H1 (cell line): Measurements from ENCODE around the gene ITGA11. TPM values are rescaled to one million over a fixed set of nuclear protein-coding genes. Genes with fewer than 3 reads are reported as not detected.

Experiments
- CTCF ChIA-PET: fragments of 300-600 bp; sonication (Branson Sonifier 250); formaldehyde crosslinking; loops from one replicate; lab custom pipeline; 2021; ENCODE audit not compliant: partially characterized antibody; lab: Charles Lee
- POLR2A ChIA-PET: fragments of 300-600 bp; sonication (Branson Sonifier 250); formaldehyde crosslinking; loops from one replicate; lab custom pipeline; 2021; ENCODE audit warnings: inconsistent platforms; ENCODE audit not compliant: partially characterized antibody; lab: Charles Lee
- DNase-seq, 2 experiments: peaks; one replicate each; pipeline versions ENCODE4 v3.0.0 to v3.0.0-alpha.2; 2010 to 2022; ENCODE audit warnings: low spot score in 2 of 2, low read depth in 1 of 2, mixed read lengths in 1 of 2
- FAIRE-seq: peaks from 2 replicates; lab custom pipeline; 2011; peaks lifted over from hg19 to GRCh38; lab: Jason Lieb, UNC
- H2AFZ ChIP-seq: 2 replicates; pipeline ENCODE4 v1.8.1; 2012; ENCODE audit warnings: low read length, inconsistent platforms
- H2AK5ac ChIP-seq: 2 replicates; pipeline ENCODE4 v1.6.1; 2013; ENCODE audit warnings: low read depth, low read length
- H2BK120ac ChIP-seq: replicated peaks from 2 replicates; pipeline ENCODE3; 2013; ENCODE audit warnings: low read depth, low read length, inconsistent platforms
- H2BK12ac ChIP-seq: 2 replicates; pipeline ENCODE4 v1.6.1; 2013; ENCODE audit warnings: low read depth, low read length
- H2BK15ac ChIP-seq: 2 replicates; pipeline ENCODE4 v1.6.1; 2013; ENCODE audit warnings: low read length
- H2BK20ac ChIP-seq: 2 replicates; pipeline ENCODE4 v1.6.1; 2013; ENCODE audit warnings: low read length
- H2BK5ac ChIP-seq: 2 replicates; pipeline ENCODE4 v1.6.1; 2013; ENCODE audit warnings: low read depth, low read length
- H3K14ac ChIP-seq: 2 replicates; pipeline ENCODE4 v1.6.1; 2013; ENCODE audit warnings: inconsistent platforms; ENCODE audit not compliant: insufficient read length
- H3K18ac ChIP-seq: 2 replicates; pipeline ENCODE4 v1.6.1; 2013; ENCODE audit warnings: low read length; ENCODE audit errors: extremely low read depth
- H3K23ac ChIP-seq: 2 replicates; pipeline ENCODE4 v1.6.1; 2013; ENCODE audit warnings: inconsistent platforms; ENCODE audit not compliant: insufficient read length
- H3K23me2 ChIP-seq: 2 replicates; pipeline ENCODE4 v1.6.1; 2013; ENCODE audit warnings: low read depth, low read length
- H3K27ac ChIP-seq: 2 replicates; pipeline ENCODE4 v1.6.1; 2011; ENCODE audit warnings: low read depth, low read length, inconsistent platforms
- H3K27me3 ChIP-seq, 4 experiments: replicated peaks in 1 of 4; 1 replicate in 1 of 4; 2 replicates in 3 of 4; pipeline versions ENCODE4 v1.6.1 to v1.8.1; 2011 to 2013; ENCODE audit warnings: low read length in 3 of 4, mild to moderate bottlenecking in 3 of 4, inconsistent platforms in 2 of 4, mixed read lengths in 2 of 4, moderate library complexity in 1 of 4; ENCODE audit not compliant: control insufficient read depth in 3 of 4, insufficient read depth in 3 of 4; ENCODE audit errors: extremely low read depth in 1 of 4
- H3K36me3 ChIP-seq, 4 experiments: 2 replicates each; pipeline versions ENCODE4 v1.6.1 to v1.8.1; 2011 to 2013; ENCODE audit warnings: mild to moderate bottlenecking in 4 of 4, low read length in 3 of 4, moderate library complexity in 2 of 4, control low read depth in 1 of 4, inconsistent platforms in 1 of 4; ENCODE audit not compliant: insufficient read depth in 4 of 4, control insufficient read depth in 2 of 4
- H3K4ac ChIP-seq: replicated peaks from 2 replicates; pipeline ENCODE3; 2013; ENCODE audit warnings: low read length, low read depth, mixed read lengths, inconsistent platforms; ENCODE audit not compliant: insufficient read length
- H3K4me1 ChIP-seq, 4 experiments: replicated peaks in 1 of 4; 1 replicate in 1 of 4; 2 replicates in 3 of 4; pipeline versions ENCODE4 v1.6.1 to v1.8.1; 2011 to 2013; ENCODE audit warnings: low read length in 3 of 4, inconsistent platforms in 2 of 4, mixed read lengths in 1 of 4; ENCODE audit not compliant: insufficient read depth in 4 of 4, control insufficient read depth in 3 of 4
- H3K4me2 ChIP-seq, 2 experiments: 2 replicates each; pipeline versions ENCODE4 v1.6.1 to v1.8.1; 2011 to 2013; ENCODE audit warnings: low read depth in 2 of 2, low read length in 2 of 2, control low read depth in 1 of 2, inconsistent platforms in 1 of 2, mild to moderate bottlenecking in 1 of 2; ENCODE audit not compliant: insufficient read depth in 1 of 2
- H3K4me3 ChIP-seq, 4 experiments: fragments of 200-600, 300-600 bp in 1 of 4; sonication (generic), shearing (Covaris generic), sonication (Bioruptor Twin) in 1 of 4; 2 replicates each; pipeline versions ENCODE4 v1.5.1 to v1.8.1; 2011 to 2016; ENCODE audit warnings: low read length in 4 of 4, low read depth in 3 of 4, control low read depth in 2 of 4, inconsistent platforms in 2 of 4, mild to moderate bottlenecking in 2 of 4, mixed read lengths in 1 of 4, moderate library complexity in 1 of 4; ENCODE audit not compliant: insufficient read depth in 2 of 4; ENCODE audit errors: extremely low read depth in 1 of 4
- H3K56ac ChIP-seq: replicated peaks from 2 replicates; pipeline ENCODE3; 2013; ENCODE audit warnings: low read depth, mild to moderate bottlenecking, mixed read lengths, low read length, inconsistent platforms; ENCODE audit not compliant: insufficient read length
- H3K79me1 ChIP-seq: 2 replicates; pipeline ENCODE4 v1.6.1; 2013; ENCODE audit warnings: low read depth, low read length, control low read depth
- H3K79me2 ChIP-seq, 2 experiments: 2 replicates each; pipeline versions ENCODE4 v1.6.1 to v1.8.1; 2012 to 2013; ENCODE audit warnings: low read length in 2 of 2, mild to moderate bottlenecking in 2 of 2, inconsistent platforms in 1 of 2; ENCODE audit not compliant: insufficient read depth in 2 of 2, control insufficient read depth in 1 of 2
- H3K9ac ChIP-seq, 4 experiments: replicated peaks in 1 of 4; 1 replicate in 1 of 4; 2 replicates in 3 of 4; pipeline versions ENCODE4 v1.6.1 to v1.8.1; 2011 to 2013; ENCODE audit warnings: low read depth in 3 of 4, low read length in 3 of 4, control low read depth in 2 of 4, mild to moderate bottlenecking in 2 of 4, moderate library complexity in 2 of 4, inconsistent platforms in 1 of 4; ENCODE audit errors: extremely low read depth in 1 of 4
- H3K9me3 ChIP-seq, 2 experiments: 2 replicates each; pipeline versions ENCODE4 v1.6.1 to v1.8.1; 2012 to 2013; ENCODE audit warnings: mild to moderate bottlenecking in 2 of 2, moderate library complexity in 2 of 2, control low read depth in 1 of 2, inconsistent platforms in 1 of 2, low read depth in 1 of 2, low read length in 1 of 2, mixed read lengths in 1 of 2; ENCODE audit not compliant: insufficient read depth in 2 of 2
- H4K20me1 ChIP-seq, 2 experiments: replicated peaks in 1 of 2; 2 replicates each; pipeline versions ENCODE3 to v1.8.1; 2011 to 2013; ENCODE audit warnings: inconsistent platforms in 2 of 2, low read length in 2 of 2, mild to moderate bottlenecking in 1 of 2; ENCODE audit not compliant: insufficient read depth in 2 of 2, control insufficient read depth in 1 of 2
- H4K5ac ChIP-seq: 2 replicates; pipeline ENCODE4 v1.6.1; 2013; ENCODE audit warnings: low read length, low read depth, mixed read lengths, inconsistent platforms; ENCODE audit not compliant: insufficient read length
- H4K8ac ChIP-seq: 2 replicates; pipeline ENCODE4 v1.8.0; 2013; ENCODE audit warnings: mild to moderate bottlenecking, moderate library complexity, low read length, inconsistent platforms; ENCODE audit not compliant: insufficient read depth; ENCODE audit errors: extremely low read depth
- H4K91ac ChIP-seq: replicated peaks from 2 replicates; pipeline ENCODE3; 2013; ENCODE audit warnings: low read length, mixed read lengths, inconsistent platforms; ENCODE audit not compliant: insufficient read length
- ATF2 ChIP-seq: IDR thresholded peaks from 2 replicates; pipeline ENCODE4 v1.6.1; 2012; ENCODE audit warnings: low read length, inconsistent platforms
- BACH1 ChIP-seq: IDR thresholded peaks from 2 replicates; pipeline ENCODE4 v1.6.1; 2012; ENCODE audit warnings: low read length, improper control_type of control experiment
- CBX5 ChIP-seq: fragments of 300-800, 300-1000 bp; sonication (generic); IDR thresholded peaks from 2 replicates; pipeline ENCODE4 v1.7.1; 2016; ENCODE audit warnings: antibody characterized with exemption, low read length, low read depth
- CREB1 ChIP-seq: IDR thresholded peaks from 2 replicates; pipeline ENCODE4 v1.6.1; 2012; ENCODE audit warnings: inconsistent platforms
- EZH2 ChIP-seq: fragments of 200-600 bp; sonication (generic); IDR thresholded peaks from 2 replicates; pipeline ENCODE4 v1.7.1; 2012; ENCODE audit warnings: low read depth, mild to moderate bottlenecking, moderate library complexity, low read length, inconsistent platforms; ENCODE audit not compliant: severe bottlenecking
- MAFK ChIP-seq: IDR thresholded peaks from 2 replicates; pipeline ENCODE4 v1.6.1; 2012; ENCODE audit warnings: low read depth, mild to moderate bottlenecking, improper control_type of control experiment, low read length
- PHF8 ChIP-seq: fragments of 200-600 bp; sonication (generic); conservative IDR thresholded peaks from 2 replicates; pipeline ENCODE4 v1.7.1; 2012; ENCODE audit warnings: low read depth, mild to moderate bottlenecking, inconsistent platforms, low read length, moderate library complexity
- POLR2A ChIP-seq, 2 experiments: IDR thresholded peaks; 1 replicate in 1 of 2; 2 replicates in 1 of 2; pipeline ENCODE4 v1.6.1; 2011; ENCODE audit warnings: low read depth in 2 of 2, low read length in 2 of 2, mild to moderate bottlenecking in 2 of 2; ENCODE audit errors: control extremely low read depth in 1 of 2
- RBBP5 ChIP-seq: IDR thresholded peaks from 2 replicates; pipeline ENCODE4 v1.7.1; 2012; ENCODE audit warnings: low read depth, mild to moderate bottlenecking, inconsistent platforms, low read length, moderate library complexity, borderline replicate concordance
- RNF2 ChIP-seq: fragments of 200-900, 300-1000 bp; sonication (generic); IDR thresholded peaks from 2 replicates; pipeline ENCODE4 v1.7.1; 2016; ENCODE audit warnings: borderline replicate concordance, low read depth, mild to moderate bottlenecking, antibody characterized with exemption, low read length; ENCODE audit not compliant: poor library complexity, severe bottlenecking; ENCODE audit errors: missing control alignments
- SIX5 ChIP-seq: IDR thresholded peaks from 2 replicates; pipeline ENCODE4 v1.6.1; 2011; ENCODE audit warnings: mild to moderate bottlenecking, low read depth, low read length
- TBP ChIP-seq: IDR thresholded peaks from 2 replicates; pipeline ENCODE4 v1.6.1; 2011; ENCODE audit warnings: low read depth, low read length, improper control_type of control experiment
- WGBS, 2 experiments: shearing (Covaris generic) in 1 of 2; methylation state at CpG; one replicate each; pipeline versions ENCODE4 v1.1.6 to v1.1.7; 2013 to 2015; ENCODE audit warnings: low lambda C conversion rate in 2 of 2, mixed read lengths in 2 of 2, inconsistent platforms in 1 of 2, low coverage in 1 of 2, missing lambda C conversion rate in 1 of 2; ENCODE audit not compliant: insufficient replicate concordance in 2 of 2, insufficient coverage in 1 of 2, insufficient read length in 1 of 2; ENCODE audit errors: extremely low coverage in 1 of 2, missing lambda C conversion rate in 1 of 2; 5-methylcytosine and 5-hydroxymethylcytosine counted together
- polyA plus RNA-seq, 7 experiments: library from polyadenylated mRNA; depleted of rRNA in 3 of 7; stranded (reverse) in 5 of 7; unstranded in 2 of 7; fragments of >200 nt in 5 of 7; fragments of 200-250 nt in 2 of 7; gene quantifications; 1 replicate in 5 of 7; 2 replicates in 1 of 7; 4 replicates in 1 of 7; pipeline versions ENCODE4 v1.2.1 to v1.2.3, GENCODE V29; 2011 to 2013; ENCODE audit warnings: missing spikeins in 2 of 7, mixed read lengths in 2 of 7
- total RNA-seq: library from RNA; stranded (reverse); fragmentation: NEBNext Ultra II Directional; extraction: Animal tissue kit (Norgen Biotek cat#: 25700); gene quantifications from 2 replicates; pipeline ENCODE4 v1.2.1, GENCODE V29; 2021

The ITGA11 gene
- total and polyA plus RNA-seq, 2 of the 8 experiments (the other 6 are each of a cell fraction or from before 2014, with no cell fraction given) = 0.05 to 0.06 TPM

GRCh38 chr15:68407141-68407885 lies 24.6 kb downstream of the ITGA11 start:
- H3K79me1 ChIP-seq = no peaks in the 10 kb centered on the region
- no peak overlapping the region for H3K14ac ChIP-seq
- no peak overlapping the region for H3K9ac ChIP-seq
- no peak overlapping the region for H2AFZ ChIP-seq
- no peak overlapping the region for H2BK12ac ChIP-seq
- H3K79me2 ChIP-seq = no peaks in the 10 kb centered on the region
- no peaks in the 10 kb centered on the region for H3K27me3 ChIP-seq
- no peaks in the 10 kb centered on the region for H3K36me3 ChIP-seq
- peak in 1 of 2 experiments; percentile 30 for DNase-seq
- no peak overlapping the region for H3K27ac ChIP-seq
- no peak overlapping the region for H4K91ac ChIP-seq
- CTCF ChIA-PET = interaction anchor here (1.3 to 1.9 kb wide), 2 partner anchors 100 to 143 kb away, joined by 4 read pairs; no protein-coding TSS in a partner anchor
- no peak overlapping the region for H3K4me3 ChIP-seq
- no peak overlapping the region for H3K23ac ChIP-seq
- no peak overlapping the region for H4K5ac ChIP-seq
- no peak overlapping the region for H2BK20ac ChIP-seq
- no peak overlapping the region for H2AK5ac ChIP-seq
- no peak for FAIRE-seq
- no peaks in the 10 kb centered on the region; a peak in 1 of 7 replicates for H3K4me1 ChIP-seq
- H4K8ac ChIP-seq = no peak overlapping the region
- 87% methylated on average over 9 of the region's 9 CpGs; no CpG with 5 or more reads in 1 of the 2 experiments for WGBS, 2 experiments
- H2BK15ac ChIP-seq = no peak overlapping the region
- no peak overlapping the region for H3K18ac ChIP-seq
- POLR2A ChIA-PET = no interaction called here
- no peaks in the 10 kb centered on the region for H3K23me2 ChIP-seq
- TF ChIP-seq POLR2A (IDR thresholded peaks at IDR 0.05; ENCODE audit: control extremely low read depth in 1 of 2, low read depth in 2 of 2, low read length in 2 of 2) (no peak), SIX5 (no peak), RNF2 (no peak), CREB1 (no peak), CBX5 (no peak), BACH1 (no peak), MAFK (no peak), TBP (no peak), RBBP5 (no peak), ATF2 (no peak), EZH2 (no peak), PHF8 (no peak)
- H3K4me2 ChIP-seq = no peak overlapping the region
- no peaks in the 10 kb centered on the region for H4K20me1 ChIP-seq
- no peak overlapping the region for H3K56ac ChIP-seq
- no peak overlapping the region for H2BK120ac ChIP-seq
- no peaks in the 10 kb centered on the region for H3K9me3 ChIP-seq
- no peak overlapping the region for H2BK5ac ChIP-seq
- no peak overlapping the region for H3K4ac ChIP-seq
